ENCODE data around the gene NHLH1. TPM values are rescaled to one million over a fixed set of nuclear protein-coding genes. Genes with fewer than 3 reads are reported as not detected.

The NHLH1 gene
- total RNA-seq, 1 experiment from 2014 or later: 0.43 TPM

- ChIA-PET POLR2A (ENCODE audit: low non-redundant PET) (no interaction called here), CTCF (no interaction called here)
- Histone ChIP-seq H3K9me3 (ENCODE audit: low read depth, low read length, poor library complexity, severe bottlenecking) (no peaks in the 10 kb centered on the region), H3K27ac (ENCODE audit: low read depth, low read length, poor library complexity, severe bottlenecking) (no peak overlapping the region), H3K36me3 (ENCODE audit: insufficient read depth, low read length, poor library complexity, severe bottlenecking) (no peaks in the 10 kb centered on the region), H3K27me3 (replicated peaks; ENCODE audit: insufficient read depth, low read depth, low read length, poor library complexity) (no peaks in the 10 kb centered on the region), H3K4me3 (ENCODE audit: low read depth, low read length, poor library complexity, severe bottlenecking) (no peak overlapping the region), H3K4me1 (ENCODE audit: insufficient read depth, low read length, poor library complexity, severe bottlenecking) (peaks cover 16% of the 10 kb centered on the region)
- DNase-seq (ENCODE audit: low spot score): no peak
- TF ChIP-seq EZH2 (IDR thresholded peaks at IDR 0.05; ENCODE audit: borderline replicate concordance, low read depth, low read length, poor library complexity, severe bottlenecking) (no peak), CTCF (conservative IDR thresholded peaks at IDR 0.05; ENCODE audit: low read depth, low read length) (no peak)
- BruUV-seq (replicated peaks): no TSS peak
- intact Hi-C loops (cut with micrococcal nuclease; ENCODE audit: unreplicated experiment): no loop called here
These were observed 2.7 kb upstream of the NHLH1 start for GRCh38 chr1:160363951-160364735.

DNA sequence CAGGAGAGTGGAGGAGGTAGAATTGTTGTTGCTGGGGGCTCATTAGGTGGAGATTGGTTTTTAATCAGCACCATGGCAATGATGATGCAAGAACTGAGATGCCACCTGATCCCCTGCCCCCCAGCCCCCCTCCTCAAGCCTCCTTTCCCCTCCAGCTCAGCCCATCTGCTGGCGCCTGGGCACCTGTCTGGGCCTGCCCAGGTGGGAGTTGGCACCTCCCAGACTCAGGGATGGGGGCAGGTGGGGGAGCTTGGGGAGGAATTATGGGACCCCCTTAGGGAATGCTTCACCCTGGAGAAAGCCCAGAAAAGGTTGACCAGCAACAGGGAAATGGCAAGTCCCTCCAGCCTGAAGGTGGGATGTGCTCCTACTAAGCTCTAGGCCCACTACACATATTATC lies 1.5 kb upstream of the NHLH1 start:
- no peaks in the 10 kb centered on the region for H3K36me3 ChIP-seq (ENCODE audit: insufficient read depth, low read length, poor library complexity, severe bottlenecking)
- CTCF ChIA-PET: interaction anchor here (1.0 kb wide), 1 partner anchor 74 kb away, joined by 4 read pairs; no protein-coding TSS in a partner anchor
- DNase-seq (ENCODE audit: low spot score): no peak
- H3K4me3 ChIP-seq (ENCODE audit: low read depth, low read length, poor library complexity, severe bottlenecking): no peak overlapping the region
- POLR2A ChIA-PET (ENCODE audit: low non-redundant PET): no interaction called here
- H3K27me3 ChIP-seq (replicated peaks; ENCODE audit: insufficient read depth, low read depth, low read length, poor library complexity): no peaks in the 10 kb centered on the region
- BruUV-seq (replicated peaks): no TSS peak
- peaks cover 16% of the 10 kb centered on the region for H3K4me1 ChIP-seq (ENCODE audit: insufficient read depth, low read length, poor library complexity, severe bottlenecking)
- no peak for TF ChIP-seq EZH2 (IDR thresholded peaks at IDR 0.05; ENCODE audit: borderline replicate concordance, low read depth, low read length, poor library complexity, severe bottlenecking)
- no peak for TF ChIP-seq CTCF (conservative IDR thresholded peaks at IDR 0.05; ENCODE audit: low read depth, low read length)
- H3K27ac ChIP-seq (ENCODE audit: low read depth, low read length, poor library complexity, severe bottlenecking): no peak overlapping the region
- intact Hi-C loops (cut with micrococcal nuclease; ENCODE audit: unreplicated experiment): no loop called here
- no peaks in the 10 kb centered on the region for H3K9me3 ChIP-seq (ENCODE audit: low read depth, low read length, poor library complexity, severe bottlenecking)

DNA sequence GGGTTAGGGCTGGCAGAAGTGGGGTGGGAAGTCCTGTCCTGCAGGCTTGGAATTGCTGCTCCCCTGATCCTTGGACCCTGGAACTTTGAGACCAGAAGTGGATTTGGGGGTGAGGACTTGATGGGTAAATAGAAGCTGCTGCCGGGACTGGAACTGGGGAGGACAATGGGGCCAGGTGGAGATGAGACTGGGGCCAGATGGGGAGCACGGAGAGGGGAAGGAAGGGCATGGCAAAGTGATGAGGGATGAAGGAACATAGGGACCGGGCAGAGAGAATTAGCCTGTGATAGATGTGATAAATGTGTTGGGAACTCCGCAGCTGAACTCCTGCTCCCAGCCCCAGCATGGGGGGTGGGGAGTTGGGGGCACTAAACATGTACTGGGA lies 637 bp downstream of the NHLH1 start:
- Histone ChIP-seq H3K9me3 (ENCODE audit: low read depth, low read length, poor library complexity, severe bottlenecking) (no peaks in the 10 kb centered on the region), H3K27me3 (replicated peaks; ENCODE audit: insufficient read depth, low read depth, low read length, poor library complexity) (no peaks in the 10 kb centered on the region), H3K36me3 (ENCODE audit: insufficient read depth, low read length, poor library complexity, severe bottlenecking) (no peaks in the 10 kb centered on the region), H3K27ac (ENCODE audit: low read depth, low read length, poor library complexity, severe bottlenecking) (no peak overlapping the region), H3K4me3 (ENCODE audit: low read depth, low read length, poor library complexity, severe bottlenecking) (no peak overlapping the region), H3K4me1 (ENCODE audit: insufficient read depth, low read length, poor library complexity, severe bottlenecking) (peaks cover 9% of the 10 kb centered on the region)
- CTCF ChIA-PET: no interaction called here
- POLR2A ChIA-PET (ENCODE audit: low non-redundant PET): no interaction called here
- no TSS peak for BruUV-seq (replicated peaks)
- no peak for DNase-seq (ENCODE audit: low spot score)
- TF ChIP-seq EZH2 (IDR thresholded peaks at IDR 0.05; ENCODE audit: borderline replicate concordance, low read depth, low read length, poor library complexity, severe bottlenecking) (no peak), CTCF (conservative IDR thresholded peaks at IDR 0.05; ENCODE audit: low read depth, low read length) (no peak)
- intact Hi-C loops (cut with micrococcal nuclease; ENCODE audit: unreplicated experiment): no loop called here
